Stomach (tissue), 4 donors: ENCODE data around the gene TEAD1.

Source experiments
- CTCF ChIP-seq, 7 experiments: fragments of 450-650 bp in 4 of 7; fragments of 200-600 bp in 3 of 7; sonication (generic) in 3 of 7; IDR thresholded peaks; one replicate each; pipeline ENCODE4 v1.5.1; 2016 to 2019; ENCODE audit warnings: antibody characterized with exemption in 7 of 7, control low read depth in 2 of 7, mild to moderate bottlenecking in 1 of 7
- POLR2A ChIP-seq, 4 donors: fragments of 450-650 bp; IDR thresholded peaks; one replicate each; pipeline ENCODE4 v1.6.1; 2016; ENCODE audit warnings: antibody characterized with exemption in 4 of 4, control low read depth in 2 of 4, mild to moderate bottlenecking in 1 of 4, moderate library complexity in 1 of 4

- TF ChIP-seq POLR2A (IDR thresholded peaks at IDR 0.05) (no peak), CTCF (IDR thresholded peaks at IDR 0.05) (no peak)
These were observed 48.7 kb upstream of the TEAD1 start for GRCh38 chr11:12625438-12626071.
